H9 (cell line): ENCODE data around the gene UPP1. TPM values are rescaled to one million over a fixed set of nuclear protein-coding genes. Genes with fewer than 3 reads are reported as not detected.

Experiments
- DNase-seq: peaks from one replicate; pipeline ENCODE4 v3.0.0-alpha.2; 2017
- H2AFZ ChIP-seq: one replicate; pipeline ENCODE4 v1.6.1; 2013; ENCODE audit warnings: mild to moderate bottlenecking, low read length, control low read depth, moderate library complexity
- H2AK5ac ChIP-seq: 2 replicates; pipeline ENCODE4 v1.6.1; 2013; ENCODE audit warnings: low read length, control low read depth, mixed read lengths; ENCODE audit not compliant: insufficient read length
- H2BK120ac ChIP-seq: one replicate; pipeline ENCODE4 v1.6.1; 2013; ENCODE audit warnings: low read depth, mild to moderate bottlenecking, low read length, control low read depth, inconsistent platforms; ENCODE audit not compliant: poor library complexity, severe bottlenecking
- H2BK12ac ChIP-seq: 2 replicates; pipeline ENCODE4 v1.6.1; 2013; ENCODE audit warnings: low read length, control low read depth, mixed read lengths, low read depth; ENCODE audit not compliant: insufficient read length
- H2BK15ac ChIP-seq: 2 replicates; pipeline ENCODE4 v1.6.1; 2013; ENCODE audit warnings: low read depth, low read length, control low read depth
- H2BK20ac ChIP-seq: one replicate; pipeline ENCODE4 v1.6.1; 2013; ENCODE audit warnings: low read depth, mild to moderate bottlenecking, low read length, control low read depth, inconsistent platforms; ENCODE audit not compliant: poor library complexity, severe bottlenecking
- H2BK5ac ChIP-seq: 2 replicates; pipeline ENCODE4 v1.6.1; 2013; ENCODE audit warnings: low read length, control low read depth, mixed read lengths; ENCODE audit not compliant: insufficient read length
- H3K14ac ChIP-seq: 2 replicates; pipeline ENCODE4 v1.6.1; 2013; ENCODE audit warnings: low read length, control low read depth; ENCODE audit not compliant: insufficient read depth
- H3K18ac ChIP-seq: 2 replicates; pipeline ENCODE4 v1.6.1; 2013; ENCODE audit warnings: low read depth, mild to moderate bottlenecking, mixed read lengths, low read length, control low read depth; ENCODE audit not compliant: insufficient read length
- H3K23ac ChIP-seq: 2 replicates; pipeline ENCODE4 v1.6.1; 2013; ENCODE audit warnings: low read length, control low read depth, mixed read lengths, low read depth; ENCODE audit not compliant: insufficient read length
- H3K23me2 ChIP-seq: 2 replicates; pipeline ENCODE4 v1.6.1; 2013; ENCODE audit warnings: low read depth, mild to moderate bottlenecking, mixed read lengths, low read length, control low read depth; ENCODE audit not compliant: insufficient read length, poor library complexity, severe bottlenecking
- H3K27ac ChIP-seq: 2 replicates; pipeline ENCODE4 v1.5.1; 2013; ENCODE audit warnings: low read length, control low read depth, mixed read lengths, low read depth; ENCODE audit not compliant: insufficient read length
- H3K27me3 ChIP-seq: 2 replicates; pipeline ENCODE4 v1.6.1; 2013; ENCODE audit warnings: low read length, control low read depth, inconsistent platforms; ENCODE audit not compliant: insufficient read depth
- H3K4ac ChIP-seq: 2 replicates; pipeline ENCODE4 v1.6.1; 2013; ENCODE audit warnings: low read depth, mild to moderate bottlenecking, control low read depth, inconsistent platforms, low read length, moderate library complexity
- H3K4me1 ChIP-seq: 2 replicates; pipeline ENCODE4 v1.6.1; 2013; ENCODE audit warnings: low read length, control low read depth, inconsistent platforms; ENCODE audit not compliant: insufficient read depth
- H3K4me2 ChIP-seq: 2 replicates; pipeline ENCODE4 v1.6.1; 2013; ENCODE audit warnings: low read length, control low read depth, mixed read lengths; ENCODE audit not compliant: insufficient read length, insufficient read depth
- H3K56ac ChIP-seq: 2 replicates; pipeline ENCODE4 v1.6.1; 2013; ENCODE audit warnings: low read depth, mild to moderate bottlenecking, mixed read lengths, low read length, control low read depth; ENCODE audit not compliant: insufficient read length
- H3K79me1 ChIP-seq: 2 replicates; pipeline ENCODE4 v1.6.1; 2013; ENCODE audit warnings: low read depth, mild to moderate bottlenecking, moderate library complexity, low read length, control low read depth, inconsistent platforms; ENCODE audit not compliant: insufficient read depth, poor library complexity, severe bottlenecking
- H3K79me2 ChIP-seq: 2 replicates; pipeline ENCODE4 v1.6.1; 2013; ENCODE audit warnings: low read length, control low read depth, inconsistent platforms; ENCODE audit not compliant: insufficient read depth
- H3K9ac ChIP-seq: 2 replicates; pipeline ENCODE4 v1.6.1; 2013; ENCODE audit warnings: low read length, control low read depth, mixed read lengths; ENCODE audit not compliant: insufficient read length; ENCODE audit errors: extremely low read depth
- H3K9me3 ChIP-seq: one replicate; pipeline ENCODE4 v1.6.1; 2013; ENCODE audit warnings: low read depth, low read length, inconsistent platforms; ENCODE audit not compliant: control insufficient read depth
- H3T11ph ChIP-seq: one replicate; pipeline ENCODE4 v1.6.1; 2013; ENCODE audit warnings: mild to moderate bottlenecking, low read length, control low read depth, inconsistent platforms
- H4K20me1 ChIP-seq: one replicate; pipeline ENCODE4 v1.6.1; 2013; ENCODE audit not compliant: control insufficient read depth, insufficient read length, insufficient read depth
- H4K5ac ChIP-seq: 2 replicates; pipeline ENCODE4 v1.6.1; 2013; ENCODE audit warnings: low read depth, mild to moderate bottlenecking, mixed read lengths, low read length, control low read depth; ENCODE audit not compliant: insufficient read length
- H4K8ac ChIP-seq: replicated peaks from 2 replicates; pipeline ENCODE4 v1.6.1; 2013; ENCODE audit warnings: low read length, control low read depth, mixed read lengths, low read depth; ENCODE audit not compliant: insufficient read length
- H4K91ac ChIP-seq: 2 replicates; pipeline ENCODE4 v1.6.1; 2013; ENCODE audit warnings: low read depth, mild to moderate bottlenecking, moderate library complexity, mixed read lengths, low read length, control low read depth; ENCODE audit not compliant: insufficient read length
- H3K27ac Mint-ChIP-seq, 3 experiments: 2 replicates in 2 of 3; 3 replicates in 1 of 3; pipeline ENCODE4 v1.8.0; 2020 to 2021; ENCODE audit warnings: mixed read lengths in 3 of 3, mild to moderate bottlenecking in 1 of 3, moderate library complexity in 1 of 3
- H3K27me3 Mint-ChIP-seq: 2 replicates; pipeline ENCODE4 v1.8.0; 2021; ENCODE audit warnings: low read depth, mild to moderate bottlenecking, moderate library complexity, mixed read lengths
- H3K36me3 Mint-ChIP-seq, 3 experiments: 2 replicates in 2 of 3; 3 replicates in 1 of 3; pipeline ENCODE4 v1.8.0; 2020 to 2021; ENCODE audit warnings: low read depth in 3 of 3, mixed read lengths in 3 of 3; ENCODE audit not compliant: insufficient read depth in 1 of 3
- H3K4me1 Mint-ChIP-seq, 2 experiments: 2 replicates each; pipeline ENCODE4 v1.8.0; 2020; ENCODE audit warnings: mixed read lengths in 2 of 2
- H3K4me3 Mint-ChIP-seq, 2 experiments: 2 replicates in 1 of 2; 3 replicates in 1 of 2; pipeline ENCODE4 v1.8.0; 2020 to 2021; ENCODE audit warnings: mild to moderate bottlenecking in 2 of 2, mixed read lengths in 2 of 2, moderate library complexity in 1 of 2
- H3K9me3 Mint-ChIP-seq, 2 experiments: 2 replicates in 1 of 2; 3 replicates in 1 of 2; pipeline ENCODE4 v1.8.0; 2020; ENCODE audit warnings: mild to moderate bottlenecking in 2 of 2, mixed read lengths in 2 of 2, moderate library complexity in 1 of 2
- WGBS: extraction: QIAGEN DNeasy Blood & Tissue Kit; methylation state at CpG from one replicate; pipeline ENCODE4 v1.1.7; 2013; ENCODE audit warnings: missing lambda C conversion rate, low lambda C conversion rate, mixed read lengths; ENCODE audit not compliant: insufficient read length; ENCODE audit errors: extremely low coverage; 5-methylcytosine and 5-hydroxymethylcytosine counted together
- total RNA-seq: library from RNA; stranded (reverse); gene quantifications from 2 replicates; pipeline ENCODE4 v1.2.1, GENCODE V29; 2021
- TF ChIP-seq, protein P1 (sequence below): fragments of 200-600 bp; sonication (generic); conservative IDR thresholded peaks from 3 replicates; pipeline ENCODE4 v1.8.0; 2021; ENCODE audit warnings: antibody characterized with exemption, mild to moderate bottlenecking

The UPP1 gene
- total RNA-seq, 1 experiment from 2014 or later, result 34.2 TPM

DNA sequence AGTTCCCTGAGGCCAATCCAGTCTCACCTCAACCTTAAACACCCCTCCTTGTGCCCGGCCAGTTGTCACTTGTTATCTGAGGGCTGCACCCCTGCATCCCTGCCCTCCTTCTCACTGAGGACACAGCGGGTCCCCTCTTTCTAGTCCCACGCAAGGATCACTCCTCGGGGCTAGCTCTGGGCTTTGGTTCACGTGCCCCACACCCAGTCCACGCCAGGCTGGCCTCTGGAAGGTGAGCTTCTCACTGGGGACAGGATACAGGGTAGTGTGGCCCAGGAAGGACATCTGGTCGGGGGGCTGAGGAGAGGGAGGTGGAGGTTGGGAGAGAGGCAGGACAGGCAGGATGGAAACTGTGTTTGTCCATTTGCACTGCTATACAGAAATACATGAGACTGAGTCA, 25.5 kb downstream of the UPP1 start:
- H2AFZ ChIP-seq, result no peak overlapping the region
- no peak overlapping the region for H3K14ac ChIP-seq
- H3K4me3 Mint-ChIP-seq, result no peak overlapping the region
- no peak for DNase-seq
- no peak overlapping the region for H2BK12ac ChIP-seq
- no peaks in the 10 kb centered on the region; the same call in 1 of the 2 replicates for H3K27me3 Mint-ChIP-seq
- no peak overlapping the region for H2AK5ac ChIP-seq
- no peak overlapping the region for H3K27ac ChIP-seq
- no peak overlapping the region for H3K27ac Mint-ChIP-seq
- H3K36me3 Mint-ChIP-seq, result peaks cover 0 to 2% (median 0%) of the 10 kb centered on the region in 3 experiments; a peak in 3 of 7 replicates
- TF ChIP-seq, protein P1, sequence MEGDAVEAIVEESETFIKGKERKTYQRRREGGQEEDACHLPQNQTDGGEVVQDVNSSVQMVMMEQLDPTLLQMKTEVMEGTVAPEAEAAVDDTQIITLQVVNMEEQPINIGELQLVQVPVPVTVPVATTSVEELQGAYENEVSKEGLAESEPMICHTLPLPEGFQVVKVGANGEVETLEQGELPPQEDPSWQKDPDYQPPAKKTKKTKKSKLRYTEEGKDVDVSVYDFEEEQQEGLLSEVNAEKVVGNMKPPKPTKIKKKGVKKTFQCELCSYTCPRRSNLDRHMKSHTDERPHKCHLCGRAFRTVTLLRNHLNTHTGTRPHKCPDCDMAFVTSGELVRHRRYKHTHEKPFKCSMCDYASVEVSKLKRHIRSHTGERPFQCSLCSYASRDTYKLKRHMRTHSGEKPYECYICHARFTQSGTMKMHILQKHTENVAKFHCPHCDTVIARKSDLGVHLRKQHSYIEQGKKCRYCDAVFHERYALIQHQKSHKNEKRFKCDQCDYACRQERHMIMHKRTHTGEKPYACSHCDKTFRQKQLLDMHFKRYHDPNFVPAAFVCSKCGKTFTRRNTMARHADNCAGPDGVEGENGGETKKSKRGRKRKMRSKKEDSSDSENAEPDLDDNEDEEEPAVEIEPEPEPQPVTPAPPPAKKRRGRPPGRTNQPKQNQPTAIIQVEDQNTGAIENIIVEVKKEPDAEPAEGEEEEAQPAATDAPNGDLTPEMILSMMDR, result no peak
- no peak overlapping the region for H3K56ac ChIP-seq
- H4K91ac ChIP-seq, result no peak overlapping the region
- peaks cover 15 to 26% of the 10 kb centered on the region in 2 experiments for H3K4me1 Mint-ChIP-seq
- no peaks in the 10 kb centered on the region for H3K79me1 ChIP-seq
- no peak overlapping the region for H3T11ph ChIP-seq
- no peak overlapping the region for H4K8ac ChIP-seq
- H2BK20ac ChIP-seq, result no peak overlapping the region
- peaks cover 2 to 3% of the 10 kb centered on the region in 2 experiments; a peak in 3 of 5 replicates for H3K9me3 Mint-ChIP-seq
- no peak overlapping the region for H3K9ac ChIP-seq
- no peak overlapping the region for H4K5ac ChIP-seq
- no peak overlapping the region for H2BK120ac ChIP-seq
- no peaks in the 10 kb centered on the region for H3K79me2 ChIP-seq
- H3K9me3 ChIP-seq, result no peaks in the 10 kb centered on the region
- no peak overlapping the region for H3K4ac ChIP-seq
- H3K4me1 ChIP-seq, result no peaks in the 10 kb centered on the region
- H3K23me2 ChIP-seq, result no peaks in the 10 kb centered on the region
- no peak overlapping the region for H3K4me2 ChIP-seq
- H3K23ac ChIP-seq, result no peak overlapping the region
- no peaks in the 10 kb centered on the region for H3K27me3 ChIP-seq
- H2BK5ac ChIP-seq, result no peak overlapping the region
- H3K18ac ChIP-seq, result no peak overlapping the region
- H2BK15ac ChIP-seq, result no peak overlapping the region
- no peaks in the 10 kb centered on the region for H4K20me1 ChIP-seq
- no CpG with 5 or more reads among the region's 7 CpGs for WGBS
